GM13976 (cell line): ENCODE measurements around the gene HLCS.
"Not testable (repeated sequence)": the region's sequence is repeated elsewhere in the genome, so short reads cannot be mapped to it uniquely, and the experiment has no call there.

Experiments
- DNase-seq: peaks from one replicate; pipeline ENCODE4 v3.0.0; 2012; ENCODE audit warnings: low spot score
- in situ Hi-C: fragments of 300-500 bp; cut with MboI; formaldehyde crosslinking; loops from one replicate; pipeline ENCODE4 v1.12.0; 2022; ENCODE audit warnings: low sequenced_read_pairs, mixed read lengths, inconsistent platforms; ENCODE audit not compliant: unreplicated experiment
- TF ChIP-seq, protein P1 (sequence below): IDR thresholded peaks from 2 replicates; pipeline ENCODE4 v1.5.1; 2012; ENCODE audit warnings: borderline replicate concordance, mild to moderate bottlenecking; ENCODE audit not compliant: insufficient read depth; ENCODE audit errors: extremely low read depth, missing control alignments, control extremely low read depth

HLCS gene

DNA sequence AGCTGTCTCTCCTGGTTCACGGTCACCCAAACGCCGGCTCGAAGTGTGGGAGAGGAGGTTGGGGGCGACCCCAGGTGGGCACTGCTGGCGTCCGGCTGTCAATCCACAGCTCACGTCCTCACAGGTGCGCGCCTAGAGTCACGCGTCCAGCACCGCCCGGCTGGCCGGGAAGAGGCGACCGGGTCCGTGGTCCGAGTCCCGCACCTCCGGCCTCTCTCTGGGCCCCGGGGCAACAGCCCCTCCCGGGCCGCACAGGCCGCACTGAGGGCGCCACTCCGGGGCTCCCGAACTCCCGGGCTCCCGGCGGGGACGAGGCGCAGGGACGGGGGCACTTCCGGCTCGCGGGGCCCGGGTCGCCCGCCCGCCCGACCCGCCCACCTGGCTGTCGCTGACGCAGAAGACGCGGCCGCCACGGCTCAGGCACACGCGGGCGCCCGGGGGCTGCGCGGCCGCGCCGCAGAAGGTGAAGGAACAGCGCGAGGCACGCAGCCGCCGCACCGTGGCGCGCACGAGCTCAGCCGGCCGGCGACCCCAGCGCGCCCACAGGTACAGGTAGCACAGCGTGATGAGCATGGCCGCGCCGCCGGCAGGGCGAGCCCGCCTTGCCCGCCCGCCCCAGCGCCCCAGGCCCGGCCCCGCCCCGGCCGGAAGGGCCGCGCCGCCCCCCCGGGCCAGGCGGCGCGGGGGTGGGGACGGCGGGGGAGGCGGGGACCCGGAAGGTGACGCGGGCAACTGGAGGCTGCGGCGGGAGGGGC, at the start of gene HLCS:
Gene HLCS (minus strand): TSS at position 604 of the 755 bp plus-strand sequence. CDS start 31 bp downstream, at position 573.
- TF ChIP-seq, protein P1, sequence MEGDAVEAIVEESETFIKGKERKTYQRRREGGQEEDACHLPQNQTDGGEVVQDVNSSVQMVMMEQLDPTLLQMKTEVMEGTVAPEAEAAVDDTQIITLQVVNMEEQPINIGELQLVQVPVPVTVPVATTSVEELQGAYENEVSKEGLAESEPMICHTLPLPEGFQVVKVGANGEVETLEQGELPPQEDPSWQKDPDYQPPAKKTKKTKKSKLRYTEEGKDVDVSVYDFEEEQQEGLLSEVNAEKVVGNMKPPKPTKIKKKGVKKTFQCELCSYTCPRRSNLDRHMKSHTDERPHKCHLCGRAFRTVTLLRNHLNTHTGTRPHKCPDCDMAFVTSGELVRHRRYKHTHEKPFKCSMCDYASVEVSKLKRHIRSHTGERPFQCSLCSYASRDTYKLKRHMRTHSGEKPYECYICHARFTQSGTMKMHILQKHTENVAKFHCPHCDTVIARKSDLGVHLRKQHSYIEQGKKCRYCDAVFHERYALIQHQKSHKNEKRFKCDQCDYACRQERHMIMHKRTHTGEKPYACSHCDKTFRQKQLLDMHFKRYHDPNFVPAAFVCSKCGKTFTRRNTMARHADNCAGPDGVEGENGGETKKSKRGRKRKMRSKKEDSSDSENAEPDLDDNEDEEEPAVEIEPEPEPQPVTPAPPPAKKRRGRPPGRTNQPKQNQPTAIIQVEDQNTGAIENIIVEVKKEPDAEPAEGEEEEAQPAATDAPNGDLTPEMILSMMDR, result peak; percentile 53
- peak; percentile 90 for DNase-seq
- in situ Hi-C loops, result no loop called here

- in situ Hi-C loops, result no loop called here
- TF ChIP-seq, protein P1, result peak; percentile 91
- DNase-seq, result peak; percentile 91
Observed at GRCh38 chr21:37009740-37010341, 43.4 kb upstream of the HLCS start.

DNA sequence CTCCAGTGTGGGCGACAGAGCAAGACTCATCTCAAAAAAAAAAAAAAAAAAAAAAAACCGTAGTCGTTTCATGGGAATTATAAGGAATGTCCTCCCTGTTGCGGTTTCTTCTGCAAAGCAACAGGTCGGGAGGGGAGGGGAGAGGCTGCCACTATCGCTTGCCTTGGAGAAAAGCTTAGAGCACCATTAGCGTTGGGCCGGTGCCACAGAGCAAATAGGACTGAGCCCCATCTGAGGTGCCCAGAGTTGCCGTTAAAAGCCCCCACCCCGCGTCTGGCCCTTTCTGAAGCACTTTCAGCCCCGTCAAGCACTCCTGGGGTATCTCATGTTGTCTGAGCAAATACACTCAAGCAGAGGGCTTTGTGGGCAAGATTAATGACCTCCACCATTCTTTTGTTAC, 42.3 kb upstream of the HLCS start:
- TF ChIP-seq, protein P1, result no peak
- in situ Hi-C loops, result no loop called here
- no peak for DNase-seq

- TF ChIP-seq, protein P1, result no peak
- peak; percentile 64 for DNase-seq
- in situ Hi-C loops, result no loop called here
Observed at GRCh38 chr21:37006486-37007291, 40.2 kb upstream of the HLCS start, which contains the start of gene RIPPLY3. Gene RIPPLY3, plus strand, starts transcription at chr21:37006702. Its CDS starts 71 bp downstream, at chr21:37006773.

DNA sequence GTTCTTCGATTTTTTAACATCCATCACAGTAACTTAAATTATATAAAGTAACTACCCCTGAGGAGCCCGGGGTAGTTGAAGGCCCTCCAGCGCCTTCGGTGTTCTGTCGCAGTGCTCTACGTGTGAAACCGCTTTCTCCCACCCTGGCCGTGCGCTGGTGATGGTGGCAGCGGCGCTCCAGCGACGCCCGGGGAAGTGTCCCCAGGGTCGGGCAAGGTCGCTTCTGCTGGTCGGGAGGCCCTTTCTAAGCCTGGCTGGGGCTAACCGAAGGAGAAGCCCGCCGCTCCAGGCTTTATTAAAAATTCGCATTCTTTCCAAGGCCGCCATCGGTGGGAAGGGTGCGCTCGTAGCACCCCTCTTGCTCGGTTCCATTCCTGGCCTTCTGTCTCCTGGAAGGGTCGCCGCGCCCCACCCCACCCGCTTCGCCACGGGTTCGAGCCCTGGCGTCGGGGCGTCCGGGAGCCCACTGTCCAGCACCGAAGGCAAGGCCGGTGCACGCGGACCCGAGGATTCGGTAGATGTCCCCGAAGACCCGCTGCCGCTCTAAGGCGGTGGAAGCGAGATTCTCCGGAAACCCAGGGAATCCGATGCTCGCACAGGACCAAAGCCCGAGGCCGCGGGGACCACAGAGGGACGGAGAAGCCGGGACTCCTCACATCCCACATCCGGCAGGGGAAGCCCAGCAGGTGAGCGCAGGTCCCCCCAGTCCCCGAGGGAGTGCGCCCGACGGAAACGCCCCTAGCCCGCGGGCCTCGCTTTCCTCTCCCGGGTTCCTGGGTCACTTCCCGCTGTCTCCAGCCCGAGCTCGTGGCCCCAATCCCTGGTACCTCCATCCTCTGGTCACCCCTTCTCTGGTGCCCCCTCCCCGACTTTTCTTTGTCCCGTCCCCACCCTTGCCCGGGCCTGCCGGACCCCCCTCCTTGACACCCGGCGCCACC, 39.3 kb upstream of the HLCS start:
- TF ChIP-seq, protein P1, result no peak
- DNase-seq, result no peak
- in situ Hi-C loops, result no loop called here

- in situ Hi-C loops, DNase-seq: not testable (repeated sequence)
Observed at GRCh38 chr21:37003917-37004316, 37.4 kb upstream of the HLCS start.

- in situ Hi-C loops, DNase-seq: not testable (repeated sequence)
Observed at GRCh38 chr21:37002851-37003250, 36.4 kb upstream of the HLCS start.
